ENCODE measurements around the gene MAPK14.
"Not testable (repeated sequence)": the region's sequence is repeated elsewhere in the genome, so short reads cannot be mapped to it uniquely, and the experiment has no call there.

Gene MAPK14

GRCh38 chr6:36109092-36109491 is 81.5 kb downstream of the MAPK14 start:
- no peak for DNase-seq

- DNase-seq, result no peak
Measured at GRCh38 chr6:36110050-36110449, 82.4 kb downstream of the MAPK14 start.

GRCh38 chr6:36110863-36111262 is 83.3 kb downstream of the MAPK14 start:
- DNase-seq, result no peak

GRCh38 chr6:36111526-36111925 is 83.9 kb downstream of the MAPK14 start:
- no peak for DNase-seq

- no peak for DNase-seq
Measured at GRCh38 chr6:36113049-36113448, 85.4 kb downstream of the MAPK14 start.

GRCh38 chr6:36113703-36114102 is 86.1 kb downstream of the MAPK14 start:
- DNase-seq, result no peak

- no peak for DNase-seq
Measured at GRCh38 chr6:36114798-36115408, 87.3 kb downstream of the MAPK14 start.

- DNase-seq, result no peak
Measured at GRCh38 chr6:36115412-36115811, 87.8 kb downstream of the MAPK14 start.

GRCh38 chr6:36116066-36116864 is 88.7 kb downstream of the MAPK14 start:
- DNase-seq, result no peak

GRCh38 chr6:36116943-36117342 is 89.3 kb downstream of the MAPK14 start:
- no peak for DNase-seq

GRCh38 chr6:36117658-36118549 is 90.3 kb downstream of the MAPK14 start:
- DNase-seq, result no peak

- peak; percentile 52 for DNase-seq
Measured at GRCh38 chr6:36118550-36119107, 91.0 kb downstream of the MAPK14 start.

GRCh38 chr6:36119209-36119608 is 91.6 kb downstream of the MAPK14 start:
- DNase-seq, result no peak

GRCh38 chr6:36120018-36120417 is 92.4 kb downstream of the MAPK14 start:
- no peak for DNase-seq

GRCh38 chr6:36120539-36120938 is 92.9 kb downstream of the MAPK14 start:
- peak; percentile 64 for DNase-seq

- DNase-seq, result peak; percentile 31
Measured at GRCh38 chr6:36120979-36121786, 93.6 kb downstream of the MAPK14 start.

GRCh38 chr6:36121787-36122494 is 94.3 kb downstream of the MAPK14 start:
- no peak for DNase-seq

GRCh38 chr6:36122495-36123269 is 95.1 kb downstream of the MAPK14 start:
- DNase-seq, result no peak

GRCh38 chr6:36123270-36124139 is 95.9 kb downstream of the MAPK14 start:
- DNase-seq, result peak; percentile 77

- DNase-seq, result not testable (repeated sequence)
Measured at GRCh38 chr6:36124346-36124745, 96.7 kb downstream of the MAPK14 start.

Data from activated CD4-positive, alpha-beta T cell treated with anti-CD3 and anti-CD28 coated beads for 1 hour (primary cell).